HCT116 (cell line): ENCODE measurements around the gene ANGPTL4. TPM values are rescaled to one million over a fixed set of nuclear protein-coding genes. Genes with fewer than 3 reads are reported as not detected.

Experiments
- ATAC-seq: fragments of 200-7000 bp; cut with Tn5 transposase; 2 replicates; pipeline ENCODE4 v1.9.1; 2020; ENCODE audit warnings: mild to moderate bottlenecking, moderate library complexity
- BruUV-seq: library from RNA; stranded (reverse); fragments of 400-500 nt; replicated peaks from 2 replicates; lab custom pipeline; 2021; lab: Mats Ljungman, UMichigan
- CTCF ChIA-PET: fragments of 300-600 bp; sonication (Branson Sonifier 250); formaldehyde crosslinking; loops from one replicate; lab custom pipeline; 2021; ENCODE audit warnings: antibody characterized with exemption; lab: Charles Lee
- POLR2A ChIA-PET: fragments of 300-600, 350-600 bp; sonication (Branson Sonifier 250); formaldehyde crosslinking; loops from one replicate; lab custom pipeline; 2021; ENCODE audit warnings: antibody characterized with exemption; lab: Charles Lee
- RAD21 ChIA-PET, 2 experiments: fragments of 300-600 bp; sonication (Branson Sonifier 250); formaldehyde crosslinking; loops; one replicate each; lab custom pipeline; 2023; ENCODE audit warnings: low total read pairs in 2 of 2; ENCODE audit not compliant: uncharacterized antibody in 2 of 2, unreplicated experiment in 2 of 2, low non-redundant PET in 1 of 2; lab: Charles Lee
- DNase-seq: peaks from one replicate; pipeline ENCODE4 v3.0.0-alpha.2; 2010; ENCODE audit warnings: low read depth, low spot score
- H2AFZ ChIP-seq: fragments of 200-600 bp; shearing (Covaris generic), sonication (generic); 2 replicates; pipeline ENCODE4 v1.6.1; 2017; ENCODE audit warnings: low read depth, mixed run types, mixed read lengths, antibody characterized with exemption, low read length; ENCODE audit not compliant: poor library complexity, severe bottlenecking
- H3K27ac ChIP-seq: 2 replicates; pipeline ENCODE4 v1.5.1; 2012; ENCODE audit warnings: low read depth, low read length
- H3K27me3 ChIP-seq: fragments of 200-600 bp; sonication (generic); 2 replicates; pipeline ENCODE4 v1.6.1; 2016; ENCODE audit warnings: mixed run types, low read length, mixed read lengths; ENCODE audit not compliant: insufficient read depth
- H3K36me3 ChIP-seq, 2 experiments: fragments of 200-500 bp in 1 of 2; fragments of 200-600 bp in 1 of 2; sonication (Bioruptor generic) in 1 of 2; sonication (generic) in 1 of 2; 2 replicates each; pipeline versions ENCODE4 v1.5.1 to v1.6.1; 2014 to 2016; ENCODE audit warnings: low read length in 2 of 2, inconsistent platforms in 1 of 2, mixed read lengths in 1 of 2, mixed run types in 1 of 2; ENCODE audit not compliant: insufficient read depth in 2 of 2, control insufficient read depth in 1 of 2
- H3K4me1 ChIP-seq, 2 experiments: fragments of 200-600 bp in 1 of 2; sonication (generic) in 1 of 2; 2 replicates each; pipeline versions ENCODE4 v1.5.1 to v1.6.1; 2012 to 2017; ENCODE audit warnings: low read length in 2 of 2, inconsistent platforms in 1 of 2, mild to moderate bottlenecking in 1 of 2, mixed read lengths in 1 of 2, mixed run types in 1 of 2, moderate library complexity in 1 of 2; ENCODE audit not compliant: insufficient read depth in 2 of 2, control insufficient read depth in 1 of 2
- H3K4me2 ChIP-seq: fragments of 200-600 bp; sonication (generic); 2 replicates; pipeline ENCODE4 v1.6.1; 2017; ENCODE audit warnings: mixed run types, low read length, mixed read lengths
- H3K4me3 ChIP-seq, 2 experiments: fragments of 200-600 bp in 1 of 2; sonication (generic) in 1 of 2; replicated peaks in 1 of 2; 2 replicates each; pipeline ENCODE4 v1.5.1; 2011 to 2016; ENCODE audit warnings: low read length in 2 of 2, control low read depth in 1 of 2, low read depth in 1 of 2, mild to moderate bottlenecking in 1 of 2, mixed read lengths in 1 of 2, mixed run types in 1 of 2
- H3K79me2 ChIP-seq: fragments of 200-600 bp; sonication (generic); 2 replicates; pipeline ENCODE4 v1.6.1; 2017; ENCODE audit warnings: mild to moderate bottlenecking, mixed run types, low read length, moderate library complexity, mixed read lengths; ENCODE audit not compliant: insufficient read depth
- H3K9ac ChIP-seq: fragments of 200-600 bp; sonication (generic); 2 replicates; pipeline ENCODE4 v1.6.1; 2016; ENCODE audit warnings: low read length, mixed read lengths
- H3K9me2 ChIP-seq: fragments of 200-600 bp; sonication (generic), shearing (Covaris generic); 2 replicates; pipeline ENCODE4 v1.6.1; 2017; ENCODE audit warnings: mixed run types, mild to moderate bottlenecking, moderate library complexity; ENCODE audit not compliant: insufficient read depth
- H3K9me3 ChIP-seq, 2 experiments: fragments of 200-500 bp in 1 of 2; fragments of 200-600 bp in 1 of 2; sonication (Bioruptor generic) in 1 of 2; sonication (generic) in 1 of 2; 2 replicates each; pipeline ENCODE4 v1.6.1; 2014 to 2017; ENCODE audit warnings: low read length in 2 of 2, mixed read lengths in 2 of 2, inconsistent platforms in 1 of 2, low read depth in 1 of 2, mild to moderate bottlenecking in 1 of 2, mixed run types in 1 of 2, moderate library complexity in 1 of 2; ENCODE audit not compliant: control insufficient read depth in 1 of 2, insufficient read depth in 1 of 2
- H4K20me1 ChIP-seq: fragments of 200-600 bp; sonication (generic), shearing (Covaris generic); 2 replicates; pipeline ENCODE4 v1.6.1; 2017; ENCODE audit warnings: mixed run types, mild to moderate bottlenecking, moderate library complexity; ENCODE audit not compliant: insufficient read depth
- ATF3 ChIP-seq: IDR thresholded peaks from 2 replicates; pipeline ENCODE4 v1.6.1; 2012
- CBX3 ChIP-seq: IDR thresholded peaks from 2 replicates; pipeline ENCODE4 v1.6.1; 2012; ENCODE audit warnings: low read depth
- CEBPB ChIP-seq: IDR thresholded peaks from 2 replicates; pipeline ENCODE4 v1.6.1; 2012; ENCODE audit warnings: low read depth
- CTCF ChIP-seq, 3 experiments: fragments of 200-600 bp in 1 of 3; sonication (generic) in 1 of 3; IDR thresholded peaks in 2 of 3; conservative IDR thresholded peaks in 1 of 3; 2 replicates each; pipeline ENCODE4 v1.5.1; 2012 to 2017; ENCODE audit warnings: low read depth in 2 of 3, low read length in 2 of 3, antibody characterized with exemption in 1 of 3, borderline replicate concordance in 1 of 3, control low read depth in 1 of 3, mild to moderate bottlenecking in 1 of 3, mixed read lengths in 1 of 3, mixed run types in 1 of 3, moderate library complexity in 1 of 3; ENCODE audit not compliant: insufficient read depth in 1 of 3
- EGR1 ChIP-seq: IDR thresholded peaks from 2 replicates; pipeline ENCODE4 v1.6.1; 2012; ENCODE audit warnings: low read depth
- ELF1 ChIP-seq: IDR thresholded peaks from 2 replicates; pipeline ENCODE4 v1.6.1; 2012; ENCODE audit warnings: low read depth, borderline replicate concordance
- EZH2 ChIP-seq: fragments of 200-600 bp; sonication (generic); IDR thresholded peaks from 2 replicates; pipeline ENCODE4 v1.6.1; 2017; ENCODE audit warnings: antibody characterized with exemption, mixed run types
- EZH2phosphoT487 ChIP-seq: fragments of 200-600 bp; IDR thresholded peaks from 2 replicates; pipeline ENCODE4 v1.6.1; 2018; ENCODE audit warnings: antibody characterized with exemption, borderline replicate concordance
- FOSL1 ChIP-seq: IDR thresholded peaks from 2 replicates; pipeline ENCODE4 v1.6.1; 2012; ENCODE audit warnings: low read depth
- JUND ChIP-seq: IDR thresholded peaks from 2 replicates; pipeline ENCODE4 v1.6.1; 2012
- MAX ChIP-seq: IDR thresholded peaks from 2 replicates; pipeline ENCODE4 v1.6.1; 2012
- POLR2A ChIP-seq: IDR thresholded peaks from 2 replicates; pipeline ENCODE4 v1.7.0; 2011; ENCODE audit warnings: borderline replicate concordance; ENCODE audit not compliant: insufficient read depth, insufficient read length; ENCODE audit errors: extremely low read depth
- POLR2AphosphoS5 ChIP-seq: IDR thresholded peaks from 2 replicates; pipeline ENCODE4 v1.6.1; 2011; ENCODE audit warnings: mild to moderate bottlenecking, low read depth, low read length, moderate library complexity
- RAD21 ChIP-seq: IDR thresholded peaks from 2 replicates; pipeline ENCODE4 v1.6.1; 2012; ENCODE audit warnings: low read depth, mild to moderate bottlenecking
- SIN3A ChIP-seq: IDR thresholded peaks from 2 replicates; pipeline ENCODE4 v1.6.1; 2012; ENCODE audit warnings: low read depth
- SP1 ChIP-seq: IDR thresholded peaks from 2 replicates; pipeline ENCODE4 v1.6.1; 2012; ENCODE audit warnings: low read depth
- SRF ChIP-seq: IDR thresholded peaks from 2 replicates; pipeline ENCODE4 v1.6.1; 2012; ENCODE audit warnings: low read depth
- TCF7L2 ChIP-seq: IDR thresholded peaks from 2 replicates; pipeline ENCODE4 v1.7.0; 2011; ENCODE audit warnings: borderline replicate concordance, inconsistent platforms; ENCODE audit not compliant: insufficient read depth, insufficient read length; ENCODE audit errors: extremely low read depth
- YY1 ChIP-seq: IDR thresholded peaks from 2 replicates; pipeline ENCODE4 v1.6.1; 2011; ENCODE audit warnings: low read length, low read depth, moderate library complexity, mild to moderate bottlenecking; ENCODE audit not compliant: insufficient replicate concordance; ENCODE audit errors: extremely low read depth
- ZFX ChIP-seq: fragments of 450-650 bp; IDR thresholded peaks from 2 replicates; pipeline ENCODE4 v1.6.1; 2017
- ZNF274 ChIP-seq: fragments of 200-500 bp; sonication (Bioruptor generic); IDR thresholded peaks from 2 replicates; pipeline ENCODE4 v1.6.1; 2014; ENCODE audit warnings: mild to moderate bottlenecking, low read depth, low read length, inconsistent platforms
- intact Hi-C: fragments of 100-400 bp; cut with micrococcal nuclease; formaldehyde crosslinking; loops from 2 replicates; pipeline ENCODE4 v1.10.0; 2022
- total RNA-seq: library from RNA; stranded (reverse); gene quantifications from one replicate; pipeline ENCODE4 v1.2.1, GENCODE V29; 2021; ENCODE audit not compliant: unreplicated experiment

ANGPTL4 gene
- total RNA-seq, 1 experiment from 2014 or later: 54.8 TPM

GRCh38 chr19:8319807-8320520, 44.0 kb upstream of the ANGPTL4 start (continued):
- TF ChIP-seq CEBPB (no peak), MAX (no peak), SRF (no peak), ZFX (no peak), ELF1 (no peak), EZH2phosphoT487 (no peak), FOSL1 (no peak), POLR2A (no peak), RAD21 (no peak), SIN3A (no peak), EGR1 (no peak)

GRCh38 chr19:8320564-8321066, 43.3 kb upstream of the ANGPTL4 start:
- Histone ChIP-seq H3K79me2 (peaks cover 61% of the 10 kb centered on the region), H3K27ac (peak overlapping the region; percentile 74), H3K9ac (peak overlapping the region; percentile 100), H4K20me1 (peaks cover 5% of the 10 kb centered on the region; the same call in 1 of the 2 replicates), H3K9me3 (no peaks in the 10 kb centered on the region), H2AFZ (no peak overlapping the region), H3K4me2 (peak overlapping the region; percentile 96), H3K9me2 (no peaks in the 10 kb centered on the region), H3K27me3 (no peaks in the 10 kb centered on the region), H3K4me3 (peak overlapping the region; percentile 91 to 100), H3K36me3 (peaks cover 12 to 35% of the 10 kb centered on the region in 2 experiments)
- RAD21 ChIA-PET: interaction anchor here in 1 of 2 experiments (0.6 kb wide), 1 partner anchor 67 kb away, joined by 4 read pairs; no protein-coding TSS in a partner anchor
- POLR2A ChIA-PET: interaction anchor here (1.0 to 4.1 kb wide), 2 partner anchors 10 to 15 kb away, joined by 4 to 37 read pairs; no protein-coding TSS in a partner anchor
- BruUV-seq: TSS peak; percentile 68
- intact Hi-C loops: no loop called here
- DNase-seq: no peak
- ATAC-seq: peak; percentile 9
- TF ChIP-seq JUND (no peak), ELF1 (no peak), CBX3 (no peak), SIN3A (no peak), ATF3 (no peak), EGR1 (no peak), RAD21 (no peak), TCF7L2 (no peak), MAX (no peak), FOSL1 (no peak), POLR2AphosphoS5 (no peak), EZH2 (no peak), ZNF274 (no peak), CEBPB (no peak), SP1 (no peak), YY1 (no peak), CTCF (IDR thresholded peaks at IDR 0.05 in 2 of 3, conservative IDR thresholded peaks at IDR 0.05 in 1 of 3; ENCODE audit: borderline replicate concordance in 1 of 3, insufficient read depth in 1 of 3, low read depth in 2 of 3, low read length in 2 of 3) (no peak), ZFX (no peak)
- TF ChIP-seq, all 23 proteins: peak for 0
- peaks cover 12 to 25% of the 10 kb centered on the region in 2 experiments; a peak in 3 of 4 replicates for H3K4me1 ChIP-seq
- CTCF ChIA-PET: interaction anchor here (0.6 kb wide), 1 partner anchor 60 kb away, joined by 3 read pairs; no protein-coding TSS in a partner anchor
